Measurements from ENCODE around the gene ZNF385B.

Gene ZNF385B

GRCh38 chr2:179622112-179622511, 239.3 kb downstream of the ZNF385B start:
- DNase-seq: no peak

GRCh38 chr2:179619947-179620467, 241.4 kb downstream of the ZNF385B start:
- no peak for DNase-seq

DNA sequence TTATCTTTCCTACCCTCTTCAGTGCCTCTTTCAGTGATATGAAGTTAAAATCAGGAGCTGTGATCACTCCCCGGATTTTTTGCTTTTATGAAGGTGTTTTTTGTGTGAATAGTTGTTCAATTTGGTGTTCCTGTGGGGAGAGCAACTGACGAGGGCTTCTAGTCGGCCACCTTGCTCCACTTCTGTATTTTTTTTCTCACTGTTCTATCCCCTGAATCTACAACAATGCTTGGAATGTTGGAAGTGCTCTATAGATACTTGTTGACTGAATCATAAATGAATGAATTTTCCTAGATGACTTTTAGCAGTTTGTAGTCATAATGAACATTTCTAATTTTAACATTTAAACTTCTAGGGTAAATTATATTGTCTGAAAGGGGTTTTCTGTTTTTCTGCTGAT, 247.3 kb downstream of the ZNF385B start:
- no peak for DNase-seq

DNA sequence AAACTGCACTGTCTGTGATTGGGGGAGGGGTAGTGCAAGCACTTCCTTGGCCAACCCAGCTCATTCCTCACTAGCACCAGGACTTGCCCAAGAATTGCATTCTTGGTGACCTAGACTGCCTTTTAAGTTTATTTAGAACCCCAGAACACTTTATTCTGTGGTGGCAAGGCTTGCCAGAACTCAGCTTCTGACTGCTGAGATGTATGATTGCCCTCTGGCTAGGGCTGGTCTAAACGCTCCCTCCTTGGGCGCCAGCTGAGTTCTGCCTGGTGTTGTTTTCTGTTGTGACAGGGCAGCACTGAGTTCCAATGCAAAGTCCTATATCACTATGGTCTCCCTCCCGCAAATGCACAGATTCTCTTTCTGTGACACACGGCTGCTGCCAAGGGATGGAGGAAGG, 247.7 kb downstream of the ZNF385B start:
- no peak for DNase-seq

DNA sequence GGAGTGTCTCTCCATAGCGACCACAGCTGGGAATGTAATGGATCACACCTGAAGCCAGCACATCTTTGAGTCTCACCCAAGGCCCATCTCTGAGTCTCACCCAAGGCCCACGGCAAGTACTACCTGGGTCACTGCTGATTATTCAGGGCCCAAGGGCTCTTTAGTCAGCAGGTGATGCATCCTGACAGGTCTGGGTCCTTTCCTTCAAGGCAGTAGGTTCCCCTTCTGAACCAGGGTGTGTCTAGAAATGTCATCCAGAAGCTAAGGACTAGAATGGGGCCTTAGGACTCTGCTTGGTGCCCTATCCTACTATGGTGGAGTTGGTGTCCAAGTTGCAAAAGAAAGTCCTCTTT, 248.1 kb downstream of the ZNF385B start:
- no peak for DNase-seq

- no peak for DNase-seq
Observed at GRCh38 chr2:179612591-179613298, 248.7 kb downstream of the ZNF385B start.

DNA sequence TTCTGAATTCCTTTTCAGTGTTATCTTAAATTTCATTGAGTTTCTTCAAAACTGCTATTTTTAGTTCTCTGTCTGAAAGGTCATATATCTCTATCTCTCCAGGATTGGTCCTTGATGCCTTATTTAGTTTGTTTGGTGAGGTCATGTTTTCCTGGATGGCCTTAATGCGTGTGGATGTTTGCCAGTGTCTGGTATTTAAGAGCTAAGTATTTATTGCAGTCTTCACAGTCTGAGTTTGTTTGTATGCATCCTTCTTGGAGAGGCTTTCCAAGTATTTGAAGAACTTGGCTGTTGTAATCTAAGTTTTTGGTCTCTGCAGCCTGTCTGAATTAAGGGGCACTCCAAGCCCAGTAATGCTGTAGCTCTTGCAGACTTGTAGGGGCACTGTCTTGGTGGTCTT, 249.3 kb downstream of the ZNF385B start:
- DNase-seq: no peak

DNA sequence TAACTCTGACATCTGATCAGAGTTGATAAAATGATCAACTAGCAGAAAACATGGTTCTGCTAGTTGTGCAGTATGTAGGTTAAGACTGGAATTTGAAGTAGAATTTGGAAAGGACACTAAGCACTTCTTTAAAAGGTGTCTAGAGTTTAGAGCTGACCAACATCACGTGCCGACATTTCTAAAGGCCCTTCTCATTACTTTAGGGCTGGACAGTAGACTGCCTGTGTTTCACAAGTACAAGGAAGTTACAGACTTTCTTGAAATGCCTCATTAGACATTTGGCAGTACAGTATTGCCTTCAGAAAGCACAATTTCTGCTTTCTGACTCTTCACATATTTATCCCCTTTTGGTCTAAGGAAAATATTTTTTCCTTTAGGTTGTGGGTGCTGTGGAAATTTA, 255.3 kb downstream of the ZNF385B start:
- no peak for DNase-seq

DNA sequence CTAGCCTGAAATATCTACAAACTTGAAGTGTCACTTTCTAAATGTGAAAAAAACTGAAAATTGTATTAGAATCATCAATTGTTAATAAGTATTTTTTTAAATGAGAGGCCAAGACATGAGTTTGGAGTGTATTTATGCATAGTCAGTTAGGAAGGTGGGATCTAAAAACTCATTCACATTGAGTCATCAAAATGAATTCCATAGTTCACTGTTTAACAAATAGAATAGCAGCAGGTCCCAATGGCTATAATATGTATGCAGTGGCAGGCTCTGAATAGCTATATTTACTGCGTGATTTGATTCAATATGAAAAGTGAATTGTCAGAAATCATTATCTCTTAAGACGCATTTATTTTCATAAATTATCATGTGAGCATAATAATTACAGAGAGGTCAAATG, 256.1 kb downstream of the ZNF385B start:
- DNase-seq: no peak

- DNase-seq: no peak
Observed at GRCh38 chr2:179604598-179604997, 256.8 kb downstream of the ZNF385B start.

- no peak for DNase-seq
Observed at GRCh38 chr2:179602452-179602851, 259.0 kb downstream of the ZNF385B start.

DNA sequence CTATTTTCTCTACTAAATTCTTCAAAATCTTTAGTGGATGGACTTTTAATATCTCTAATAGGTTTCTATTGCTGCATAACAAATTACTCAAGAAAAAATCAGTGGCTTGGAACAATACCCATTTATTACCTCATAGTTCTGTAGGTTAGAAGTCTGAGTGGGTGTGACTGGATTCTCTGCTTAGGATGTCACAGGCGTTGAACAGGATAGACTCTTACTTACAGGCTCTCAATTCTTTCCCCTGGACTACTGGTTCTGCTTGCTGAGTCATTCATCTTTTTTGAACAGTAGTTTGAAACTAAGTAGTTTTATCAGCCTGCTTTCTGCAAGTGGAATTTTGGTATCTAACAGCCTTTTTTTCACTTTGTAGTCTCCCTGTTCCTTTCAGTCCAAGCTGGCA, 265.4 kb downstream of the ZNF385B start:
- DNase-seq: no peak

DNA sequence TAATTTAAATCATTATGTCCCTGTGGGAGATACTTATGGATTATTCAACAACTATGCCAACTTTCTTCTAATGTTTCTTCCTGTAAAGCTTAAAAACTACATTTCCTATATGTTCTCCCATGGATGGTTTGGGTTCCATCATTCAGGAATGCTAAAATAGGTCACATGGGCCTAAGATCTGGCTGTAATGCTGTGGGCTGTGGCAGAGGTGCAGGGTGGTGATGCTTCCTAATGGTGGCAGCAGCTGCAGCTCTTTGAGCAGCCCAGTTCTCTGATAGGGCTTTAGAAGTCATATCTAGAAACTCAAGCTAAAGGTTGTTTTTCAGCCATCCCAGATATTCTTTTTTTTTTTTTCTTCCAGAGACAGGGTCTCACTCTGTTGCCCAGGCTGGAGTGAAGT, 266.1 kb downstream of the ZNF385B start:
- DNase-seq: no peak

DNA sequence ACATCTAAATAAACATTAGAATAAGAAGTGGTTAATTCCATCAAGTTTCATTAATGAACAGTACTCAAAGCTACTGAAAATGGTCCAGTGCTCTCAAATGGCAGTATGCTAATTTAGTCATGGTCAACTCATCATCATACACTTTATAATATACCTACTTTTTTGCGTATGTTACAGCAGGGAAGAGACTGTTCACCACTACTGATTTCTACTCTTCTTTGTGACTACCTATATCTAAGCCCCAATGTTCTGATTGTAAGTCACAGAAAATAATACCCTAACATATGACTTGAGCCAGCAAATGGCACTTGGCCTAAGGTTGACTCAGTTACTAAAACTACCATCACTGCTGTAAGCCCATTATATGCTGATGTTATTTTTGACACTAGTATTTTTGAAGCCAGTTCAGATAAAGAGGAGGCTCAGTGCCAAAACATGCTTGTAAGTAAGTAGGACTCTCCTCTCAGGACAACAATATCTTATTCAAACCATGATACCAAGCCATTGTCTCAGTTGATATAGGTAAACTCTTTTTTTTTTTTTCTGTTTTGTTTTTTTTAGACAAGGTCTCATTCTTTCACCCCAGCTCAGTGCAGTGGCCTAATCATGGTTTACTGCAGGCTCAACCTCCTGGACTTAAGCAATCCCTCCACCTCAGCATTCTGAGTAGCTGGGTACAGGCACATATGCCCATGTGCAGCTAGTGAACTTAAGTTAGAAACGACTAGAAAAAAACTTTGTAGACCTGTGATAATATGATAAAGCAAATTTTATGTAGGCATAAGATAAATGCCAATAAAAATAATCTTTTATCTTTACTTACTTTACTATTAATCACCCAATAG, 266.9 kb downstream of the ZNF385B start:
- no peak for DNase-seq

GRCh38 chr2:179593323-179593722, 268.1 kb downstream of the ZNF385B start:
- DNase-seq: no peak

- no peak for DNase-seq
Observed at GRCh38 chr2:179592167-179592936, 269.1 kb downstream of the ZNF385B start.

DNA sequence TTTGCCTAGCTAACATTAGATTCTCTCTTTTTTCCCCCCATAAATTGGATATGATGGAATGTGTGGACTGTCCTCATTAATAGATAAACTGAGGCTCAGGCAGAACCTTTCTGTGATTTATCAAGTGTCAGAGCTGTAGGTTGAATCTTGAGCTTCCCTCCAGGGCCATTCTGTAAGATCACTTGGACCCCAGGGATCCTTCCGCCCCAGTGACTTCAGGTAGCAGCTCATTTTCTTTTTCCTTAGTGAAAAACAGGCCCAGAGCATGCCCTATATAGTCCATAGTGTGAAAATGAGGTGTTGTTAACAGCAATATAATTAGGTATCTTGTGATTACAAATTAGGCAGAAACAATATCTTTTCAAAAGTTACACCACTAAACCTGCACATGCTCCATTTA, 269.7 kb downstream of the ZNF385B start:
- DNase-seq: no peak

DNA sequence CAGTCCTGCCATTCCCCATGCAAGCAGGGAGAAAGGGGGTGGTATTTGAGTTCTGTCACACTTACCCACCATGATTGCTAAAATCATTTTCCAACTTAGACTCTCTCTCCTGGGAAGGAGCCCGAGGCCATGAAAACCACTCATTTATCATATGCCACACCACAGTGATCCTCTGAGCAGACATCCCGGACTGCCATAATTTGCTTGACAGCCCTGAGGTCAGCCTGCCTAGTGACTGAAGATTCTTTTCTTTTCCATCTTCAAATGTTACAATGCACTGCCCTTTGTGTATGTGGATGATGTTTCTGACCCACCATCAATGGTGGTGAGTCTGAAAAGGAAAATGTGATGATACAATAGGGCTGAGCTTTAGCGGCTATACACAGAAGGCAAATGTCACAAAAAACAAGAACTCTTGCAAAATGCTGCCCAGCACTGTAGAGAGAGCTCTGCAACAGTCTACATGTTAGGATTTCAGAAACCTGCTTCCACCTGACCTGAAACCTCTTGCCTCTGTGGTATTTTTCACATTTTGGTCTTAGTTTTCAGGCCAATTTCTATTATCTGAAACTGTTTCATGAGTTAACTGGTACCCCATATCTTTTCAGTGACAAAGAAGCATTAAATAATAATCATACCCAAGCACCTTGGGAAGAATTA, 272.8 kb downstream of the ZNF385B start:
- no peak for DNase-seq

GRCh38 chr2:179584760-179585159, 276.7 kb downstream of the ZNF385B start:
- DNase-seq: no peak

DNA sequence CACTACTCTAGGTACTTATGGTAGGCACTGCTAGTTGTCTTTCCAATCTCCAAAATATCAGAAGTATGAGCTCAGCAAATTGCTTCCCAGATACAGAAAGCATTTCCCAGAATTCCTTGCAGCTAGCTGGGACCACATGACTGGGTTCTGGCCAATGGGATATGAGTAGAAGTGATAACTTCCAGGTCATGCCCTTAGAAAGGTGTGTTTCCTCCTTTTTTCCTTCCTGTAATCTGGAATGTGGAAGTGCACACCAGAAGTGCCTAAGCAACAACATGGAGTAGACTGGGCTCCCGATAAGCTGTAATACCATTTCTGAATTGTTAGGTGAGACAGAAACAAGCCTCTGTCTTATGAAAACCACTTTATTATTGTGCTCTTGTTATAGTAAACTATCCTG, 279.8 kb downstream of the ZNF385B start:
- no peak for DNase-seq

DNA sequence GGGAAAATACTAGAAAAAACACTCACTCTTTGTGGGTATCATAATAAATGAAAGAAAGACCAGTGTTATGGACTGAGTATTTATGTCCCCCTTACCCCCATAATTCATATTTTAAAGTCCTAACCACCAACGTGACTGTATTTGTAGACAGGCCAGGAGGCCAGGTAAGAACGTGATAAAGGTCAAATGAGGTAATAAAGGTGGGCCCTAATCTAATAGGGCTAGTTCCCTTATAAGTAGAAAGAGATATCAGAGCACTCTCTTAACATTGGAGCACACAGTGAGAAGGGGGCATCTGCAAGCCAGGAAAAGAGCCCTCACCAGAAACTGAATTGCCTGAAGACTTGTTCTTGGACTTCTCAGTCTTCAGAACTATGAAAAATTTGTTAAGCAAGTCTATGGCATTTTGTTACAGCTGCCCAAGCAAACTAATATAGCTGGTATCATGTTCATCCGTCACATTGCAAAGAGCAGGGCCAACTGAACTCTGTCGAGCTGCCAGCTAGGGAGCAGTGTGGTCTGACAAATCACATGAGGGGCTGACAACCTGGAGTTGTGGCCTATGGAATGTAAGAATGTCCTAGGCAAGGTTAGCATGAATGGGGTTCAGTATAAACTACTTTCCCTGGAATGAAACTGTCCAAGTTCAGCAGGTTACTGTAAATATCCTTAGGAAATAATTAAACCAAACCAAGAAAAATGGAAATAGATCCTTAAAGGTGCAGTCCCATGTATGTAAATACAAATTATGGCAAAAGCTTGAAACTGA, 280.9 kb downstream of the ZNF385B start:
- no peak for DNase-seq

DNA sequence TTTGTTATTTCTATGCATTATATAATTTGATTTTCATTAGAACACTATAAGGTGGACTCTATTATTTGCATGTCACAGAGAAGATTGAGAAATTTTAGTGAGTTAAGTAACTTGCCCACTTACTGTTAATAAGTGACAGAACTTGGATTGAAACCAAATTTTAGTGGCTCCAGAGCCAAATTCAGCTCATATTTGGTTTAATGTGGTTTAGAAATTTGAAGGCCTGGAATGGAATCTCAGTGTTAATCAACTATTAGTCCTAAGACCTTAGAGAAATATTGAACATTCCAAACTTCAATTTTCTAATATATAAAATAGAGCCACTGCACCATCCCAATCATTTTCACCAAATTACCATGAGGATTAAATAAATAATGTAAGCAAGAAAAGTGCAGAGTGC, 281.6 kb downstream of the ZNF385B start:
- DNase-seq: no peak

Data from activated CD4-positive, alpha-beta T cell treated with anti-CD3 and anti-CD28 coated beads, Interleukin-2, amount 50 U/mL, for 1 hour (primary cell).